Duodenal mucosa (tissue), 2 donors: Measurements from ENCODE around the gene RARRES2.

Source experiments
- H3K27ac ChIP-seq: one replicate; pipeline ENCODE4 v1.7.0; 2013; ENCODE audit warnings: low read depth, low read length
- H3K27me3 ChIP-seq, 2 donors: one replicate each; pipeline ENCODE4 v1.7.0; 2013; ENCODE audit warnings: low read length in 2 of 2, control low read depth in 1 of 2; ENCODE audit not compliant: insufficient read depth in 2 of 2, control insufficient read depth in 1 of 2
- H3K36me3 ChIP-seq, 2 donors: one replicate each; pipeline ENCODE4 v1.7.0; 2013; ENCODE audit warnings: low read length in 2 of 2, control low read depth in 1 of 2; ENCODE audit not compliant: insufficient read depth in 2 of 2, control insufficient read depth in 1 of 2
- H3K4me1 ChIP-seq, 2 donors: one replicate each; pipeline ENCODE4 v1.7.0; 2013; ENCODE audit warnings: low read length in 2 of 2, control low read depth in 1 of 2; ENCODE audit not compliant: insufficient read depth in 2 of 2, control insufficient read depth in 1 of 2
- H3K4me3 ChIP-seq, 2 donors: one replicate each; pipeline ENCODE4 v1.7.0; 2013; ENCODE audit warnings: low read length in 2 of 2, low read depth in 1 of 2
- H3K9ac ChIP-seq, 2 donors: one replicate each; pipeline ENCODE4 v1.7.0; 2013; ENCODE audit warnings: low read length in 2 of 2, low read depth in 1 of 2
- H3K9me3 ChIP-seq, 2 donors: one replicate each; pipeline ENCODE4 v1.7.0; 2013; ENCODE audit warnings: low read length in 2 of 2, control low read depth in 1 of 2; ENCODE audit not compliant: control insufficient read depth in 1 of 2

Gene RARRES2

DNA sequence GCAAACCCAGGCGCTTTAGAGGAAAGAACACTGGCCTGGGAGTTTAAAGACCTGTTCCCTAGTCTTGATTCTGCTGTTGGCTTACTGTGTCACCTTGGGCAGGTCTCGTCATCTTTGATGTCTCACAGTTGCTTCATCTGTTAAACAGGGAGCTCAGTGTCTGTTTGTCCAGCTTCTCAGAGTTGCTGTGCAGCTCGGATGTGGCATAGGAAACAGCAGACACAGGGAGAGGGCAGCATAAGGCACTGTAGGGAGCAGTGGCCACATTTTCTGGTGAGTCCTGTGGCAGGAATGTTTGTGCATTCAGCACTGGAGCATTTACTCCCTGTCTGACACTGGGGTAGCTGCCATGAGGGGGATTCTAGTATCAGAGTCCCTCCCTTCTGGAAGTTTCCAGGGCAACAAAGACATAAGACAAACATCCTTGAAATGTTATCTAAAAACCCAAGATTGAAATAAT lies 29.2 kb upstream of the RARRES2 start:
- Histone ChIP-seq H3K4me3 (peak overlapping the region; percentile 83 to 89), H3K27ac (no peak overlapping the region), H3K27me3 (no peaks in the 10 kb centered on the region), H3K36me3 (peaks cover 10 to 27% of the 10 kb centered on the region in 2 donors), H3K9me3 (no peaks in the 10 kb centered on the region), H3K4me1 (peaks cover 49 to 62% of the 10 kb centered on the region in 2 donors), H3K9ac (peak overlapping the region; percentile 87 to 92)

GRCh38 chr7:150369748-150370501 lies 28.5 kb upstream of the RARRES2 start:
- peak overlapping the region; percentile 87 to 92 for H3K9ac ChIP-seq
- H3K4me1 ChIP-seq: peaks cover 49 to 61% of the 10 kb centered on the region in 2 donors
- peak overlapping the region; percentile 89 for H3K27ac ChIP-seq
- H3K4me3 ChIP-seq: peak overlapping the region; percentile 83 to 89
- no peaks in the 10 kb centered on the region for H3K9me3 ChIP-seq
- H3K36me3 ChIP-seq: peaks cover 10 to 27% of the 10 kb centered on the region in 2 donors
- no peaks in the 10 kb centered on the region for H3K27me3 ChIP-seq

DNA sequence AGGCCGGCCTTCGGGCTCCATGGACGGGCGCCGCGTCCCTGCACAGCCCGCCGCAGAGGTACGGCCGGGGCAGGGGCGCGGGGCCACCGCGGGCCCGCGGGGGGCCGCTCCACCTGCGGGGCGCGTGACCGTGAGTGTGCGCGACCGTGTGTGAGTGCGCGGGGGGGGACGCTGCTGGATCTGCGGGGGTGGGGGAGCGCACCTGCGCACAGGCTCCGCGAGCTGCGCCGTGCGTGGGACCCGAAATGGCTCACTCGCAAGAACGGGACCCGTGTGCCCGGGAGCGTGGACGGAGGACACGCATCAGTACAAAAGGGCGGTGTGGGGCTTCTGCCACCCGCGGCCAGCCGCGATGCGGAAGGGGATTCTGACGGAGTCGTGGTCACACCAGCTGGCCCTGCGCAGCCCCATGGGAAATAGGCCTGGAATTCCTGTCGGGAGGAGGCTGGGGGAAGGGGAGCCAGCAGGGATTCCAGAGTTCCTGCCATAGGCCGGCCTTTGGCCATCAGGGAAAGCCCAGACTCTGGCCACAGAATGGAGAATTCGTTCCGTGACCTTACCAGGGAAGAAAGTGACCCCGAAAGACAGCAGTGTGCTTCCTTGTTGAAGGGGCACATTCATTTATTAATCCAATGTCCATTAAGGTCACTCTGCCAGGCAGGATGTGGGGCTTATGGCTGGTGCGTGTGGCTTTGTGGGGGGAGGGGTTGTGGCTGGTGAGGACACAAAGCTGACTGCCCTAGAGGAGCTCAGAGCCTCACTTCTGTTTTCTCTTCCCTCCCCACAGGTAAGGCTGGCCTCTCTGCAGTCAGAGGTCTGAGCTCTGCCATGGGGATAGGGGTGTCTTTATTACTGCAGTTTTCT lies 27.7 kb upstream of the RARRES2 start:
- Histone ChIP-seq H3K4me3 (peak overlapping the region; percentile 83 to 89), H3K9ac (peak overlapping the region; percentile 87 to 92), H3K36me3 (peaks cover 10 to 22% of the 10 kb centered on the region in 2 donors), H3K27me3 (no peaks in the 10 kb centered on the region), H3K9me3 (no peaks in the 10 kb centered on the region), H3K4me1 (peaks cover 43 to 55% of the 10 kb centered on the region in 2 donors), H3K27ac (peak overlapping the region; percentile 89)

- peak within 1 kb of the TSS; percentile 83 to 89 for H3K4me3 ChIP-seq
- peaks cover 5 to 15% of the 10 kb centered on the region in 2 donors for H3K36me3 ChIP-seq
- H3K9ac ChIP-seq: peak within 1 kb of the TSS; percentile 87 to 92
- H3K27ac ChIP-seq: peak within 1 kb of the TSS; percentile 89
- H3K27me3 ChIP-seq: no peaks in the 10 kb centered on the region
- no peaks in the 10 kb centered on the region for H3K9me3 ChIP-seq
- peaks cover 35 to 50% of the 10 kb centered on the region in 2 donors for H3K4me1 ChIP-seq
Observed at GRCh38 chr7:150368096-150368883, 26.9 kb upstream of the RARRES2 start, which contains the start of gene REPIN1. REPIN1 (plus strand) TSS chr7:150368822; CDS start chr7:150369712, 890 bp downstream.

DNA sequence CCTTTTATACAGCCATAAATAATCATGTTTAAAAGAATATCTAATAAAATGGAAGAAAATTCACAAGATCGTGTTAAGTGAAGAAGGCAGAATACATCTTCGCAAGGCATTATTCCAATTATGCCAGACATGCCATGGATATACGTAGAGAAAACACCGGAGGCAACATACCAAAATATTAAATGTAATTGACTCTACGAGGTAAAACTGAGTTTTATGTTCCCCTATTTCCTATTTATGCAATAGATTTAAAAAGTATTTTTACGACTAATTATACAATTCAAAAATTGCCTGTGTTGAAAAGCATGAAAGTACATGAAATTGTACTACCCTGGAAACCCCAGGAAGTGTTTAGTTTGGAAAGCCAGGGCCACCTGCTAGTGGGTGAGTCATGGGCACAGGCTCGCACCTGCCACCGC lies 26.3 kb upstream of the RARRES2 start:
- H3K9me3 ChIP-seq: no peaks in the 10 kb centered on the region
- peaks cover 29 to 44% of the 10 kb centered on the region in 2 donors for H3K4me1 ChIP-seq
- peak overlapping the region; percentile 83 to 89 for H3K4me3 ChIP-seq
- peak overlapping the region; percentile 87 to 92 for H3K9ac ChIP-seq
- no peaks in the 10 kb centered on the region for H3K27me3 ChIP-seq
- peaks cover under 1 to 9% of the 10 kb centered on the region in 2 donors for H3K36me3 ChIP-seq
- H3K27ac ChIP-seq: peak overlapping the region; percentile 89

DNA sequence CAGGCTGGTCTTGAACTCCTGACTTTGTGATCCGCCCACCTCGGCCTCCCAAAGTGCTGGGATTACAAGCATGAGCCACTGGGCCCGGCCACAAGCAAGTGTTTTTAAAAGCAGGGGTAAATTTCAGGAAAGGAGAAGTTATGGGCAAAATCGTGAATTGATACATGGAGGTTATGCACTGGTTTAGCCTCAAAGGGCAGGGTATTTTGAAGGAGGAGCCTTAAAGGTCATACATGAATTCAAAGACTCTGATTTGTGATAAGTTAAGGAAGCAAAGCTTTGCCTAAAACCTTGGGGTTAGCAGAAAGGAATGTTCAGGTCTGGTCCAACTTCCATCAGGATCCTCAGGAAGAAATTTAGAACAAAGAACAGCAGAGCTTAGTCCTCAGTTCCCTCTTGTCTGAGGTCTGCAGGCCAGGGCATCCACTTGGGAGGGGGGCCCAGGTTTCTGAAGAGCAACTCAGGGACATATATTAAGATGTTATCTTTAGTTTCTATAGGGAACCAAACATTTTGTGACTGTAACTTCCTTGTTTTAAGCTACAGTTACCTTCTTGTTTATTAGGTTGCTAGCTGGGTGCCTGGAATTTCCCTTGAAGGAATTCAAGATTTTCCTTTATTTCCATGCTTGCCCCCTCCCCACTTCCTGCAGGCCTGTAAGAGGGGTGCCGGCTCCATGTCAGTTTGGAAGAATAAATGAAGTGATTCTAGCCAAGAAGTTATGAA lies 24.4 kb upstream of the RARRES2 start:
- Histone ChIP-seq H3K36me3 (peaks cover 0 to 3% of the 10 kb centered on the region in 2 donors), H3K9me3 (no peaks in the 10 kb centered on the region), H3K4me1 (peaks cover 20 to 28% of the 10 kb centered on the region in 2 donors), H3K4me3 (no peak overlapping the region), H3K9ac (no peak overlapping the region), H3K27ac (no peak overlapping the region), H3K27me3 (no peaks in the 10 kb centered on the region)

DNA sequence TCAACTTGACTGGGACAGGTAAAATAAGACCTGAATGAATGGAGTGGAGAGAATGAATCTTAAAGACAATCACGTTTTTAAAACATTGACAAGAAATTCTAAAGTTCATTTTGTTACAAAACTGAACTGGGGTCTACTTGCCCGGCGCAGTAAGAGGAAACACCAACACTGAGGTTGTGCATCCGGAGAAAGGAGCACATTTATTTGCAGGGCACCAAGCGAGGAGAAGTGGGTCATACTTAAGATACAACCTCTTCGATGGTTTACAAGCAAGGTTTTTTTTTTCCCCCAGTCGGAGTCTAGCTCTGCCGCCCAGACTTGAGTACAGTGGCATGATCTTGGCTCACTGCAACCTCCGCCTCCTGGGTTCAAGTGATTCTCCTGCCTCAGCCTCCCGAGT lies 23.8 kb upstream of the RARRES2 start:
- Histone ChIP-seq H3K27me3 (no peaks in the 10 kb centered on the region), H3K4me1 (peaks cover 13 to 22% of the 10 kb centered on the region in 2 donors), H3K9me3 (no peaks in the 10 kb centered on the region), H3K27ac (no peak overlapping the region), H3K36me3 (no peaks in the 10 kb centered on the region), H3K9ac (no peak overlapping the region), H3K4me3 (no peak overlapping the region)

DNA sequence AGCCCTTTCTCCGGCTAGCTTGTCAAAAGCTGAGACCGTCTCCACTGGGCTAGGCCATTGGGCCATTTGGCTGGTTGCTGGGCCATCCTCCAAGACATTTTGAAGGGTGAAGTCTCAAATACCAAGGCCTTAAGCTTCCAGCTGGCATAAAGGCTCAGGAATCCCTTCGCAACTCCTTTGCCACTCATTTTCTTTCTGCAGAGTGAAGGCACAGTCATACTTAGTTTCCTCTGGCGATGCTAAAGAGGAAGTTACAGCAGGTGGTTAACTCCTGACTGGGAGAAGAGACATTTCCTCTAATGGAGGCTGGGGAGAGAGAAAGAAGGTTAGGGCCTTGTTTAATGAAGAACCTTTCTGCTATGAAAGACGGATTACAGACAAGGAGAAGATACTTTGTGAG lies 22.4 kb upstream of the RARRES2 start:
- Histone ChIP-seq H3K27me3 (no peaks in the 10 kb centered on the region), H3K36me3 (no peaks in the 10 kb centered on the region), H3K4me1 (peaks cover 6 to 12% of the 10 kb centered on the region in 2 donors), H3K9ac (no peak overlapping the region), H3K27ac (no peak overlapping the region), H3K9me3 (no peaks in the 10 kb centered on the region), H3K4me3 (no peak overlapping the region)

DNA sequence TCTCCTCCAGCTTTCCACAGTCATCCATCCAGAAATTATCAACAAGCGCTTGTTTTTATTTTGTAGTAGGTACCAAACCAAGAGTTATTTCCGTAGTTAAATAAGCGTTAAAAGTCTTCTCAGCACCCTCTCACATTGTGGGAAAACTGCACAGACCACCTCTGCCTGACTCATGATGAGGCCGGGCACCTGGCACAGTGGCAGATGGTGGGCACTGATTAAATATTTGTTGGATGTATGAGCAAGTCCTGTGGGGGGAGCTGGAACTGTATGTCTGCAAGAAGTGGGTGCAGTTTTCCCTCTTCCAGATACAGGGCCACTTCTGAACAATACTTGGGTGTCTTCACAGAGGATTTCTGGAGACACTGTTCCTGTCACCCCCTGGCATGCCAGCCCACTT lies 21.9 kb upstream of the RARRES2 start:
- Histone ChIP-seq H3K4me3 (no peak overlapping the region), H3K27me3 (no peaks in the 10 kb centered on the region), H3K4me1 (peaks cover 6 to 12% of the 10 kb centered on the region in 2 donors), H3K27ac (no peak overlapping the region), H3K36me3 (no peaks in the 10 kb centered on the region), H3K9me3 (no peaks in the 10 kb centered on the region), H3K9ac (no peak overlapping the region)
